ENCODE results near the gene LTBP3.
"Not testable (repeated sequence)": the region's sequence is repeated elsewhere in the genome, so short reads cannot be mapped to it uniquely, and the experiment has no call there.

Gene LTBP3

GRCh38 chr11:65521777-65522521 lies 36.2 kb downstream of the LTBP3 start:
- H3K4me1 ChIP-seq (ENCODE audit: control insufficient read depth, insufficient read depth, low read length); H3K4me3 ChIP-seq (ENCODE audit: low read length); H3K36me3 ChIP-seq (ENCODE audit: control insufficient read depth, insufficient read depth, low read length); DNase-seq (ENCODE audit: low read depth, low spot score); H3K9me3 ChIP-seq (ENCODE audit: control insufficient read depth, insufficient read depth, low read length); H3K27me3 ChIP-seq (ENCODE audit: control insufficient read depth, insufficient read depth, low read length); H3K27ac ChIP-seq (ENCODE audit: low read length): not testable (repeated sequence)
- WGBS (ENCODE audit: insufficient coverage, insufficient read length), result no CpG with 5 or more reads among the region's 20 CpGs

DNA sequence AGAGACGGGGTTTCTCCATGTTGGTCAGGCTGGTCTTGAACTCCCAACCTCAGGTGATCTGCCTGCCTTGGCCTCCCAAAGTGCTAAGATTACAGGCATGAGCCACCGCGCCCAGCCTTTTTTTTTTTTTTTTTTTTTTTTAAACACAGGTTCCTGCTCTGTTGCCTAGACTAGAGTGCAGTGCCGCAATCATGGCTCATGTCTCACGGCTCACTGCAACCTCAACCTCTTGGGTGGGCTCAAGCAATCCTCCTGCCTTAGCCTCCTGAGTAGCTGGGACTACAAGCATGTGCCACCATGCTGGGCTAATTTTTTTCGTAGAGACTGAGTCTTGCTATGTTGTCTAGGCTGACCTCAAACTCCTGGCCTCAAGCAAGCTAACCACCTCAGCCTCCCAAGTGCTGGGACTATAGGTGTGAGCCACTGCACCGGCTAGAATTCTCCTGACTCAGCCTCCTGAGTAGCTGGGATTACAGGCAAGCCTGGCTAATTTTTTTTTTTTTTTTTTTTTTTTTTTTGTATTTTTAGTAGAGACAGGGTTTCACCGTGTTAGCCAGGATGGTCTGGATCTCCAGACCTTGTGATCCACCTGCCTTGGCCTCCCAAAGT lies 39.1 kb downstream of the LTBP3 start:
- not testable (repeated sequence) for H3K9me3 ChIP-seq (ENCODE audit: control insufficient read depth, insufficient read depth, low read length); H3K36me3 ChIP-seq (ENCODE audit: control insufficient read depth, insufficient read depth, low read length); DNase-seq (ENCODE audit: low read depth, low spot score); H3K4me1 ChIP-seq (ENCODE audit: control insufficient read depth, insufficient read depth, low read length); H3K27ac ChIP-seq (ENCODE audit: low read length); H3K27me3 ChIP-seq (ENCODE audit: control insufficient read depth, insufficient read depth, low read length); H3K4me3 ChIP-seq (ENCODE audit: low read length)
- WGBS (ENCODE audit: insufficient coverage, insufficient read length), result no CpG with 5 or more reads among the region's 8 CpGs

DNA sequence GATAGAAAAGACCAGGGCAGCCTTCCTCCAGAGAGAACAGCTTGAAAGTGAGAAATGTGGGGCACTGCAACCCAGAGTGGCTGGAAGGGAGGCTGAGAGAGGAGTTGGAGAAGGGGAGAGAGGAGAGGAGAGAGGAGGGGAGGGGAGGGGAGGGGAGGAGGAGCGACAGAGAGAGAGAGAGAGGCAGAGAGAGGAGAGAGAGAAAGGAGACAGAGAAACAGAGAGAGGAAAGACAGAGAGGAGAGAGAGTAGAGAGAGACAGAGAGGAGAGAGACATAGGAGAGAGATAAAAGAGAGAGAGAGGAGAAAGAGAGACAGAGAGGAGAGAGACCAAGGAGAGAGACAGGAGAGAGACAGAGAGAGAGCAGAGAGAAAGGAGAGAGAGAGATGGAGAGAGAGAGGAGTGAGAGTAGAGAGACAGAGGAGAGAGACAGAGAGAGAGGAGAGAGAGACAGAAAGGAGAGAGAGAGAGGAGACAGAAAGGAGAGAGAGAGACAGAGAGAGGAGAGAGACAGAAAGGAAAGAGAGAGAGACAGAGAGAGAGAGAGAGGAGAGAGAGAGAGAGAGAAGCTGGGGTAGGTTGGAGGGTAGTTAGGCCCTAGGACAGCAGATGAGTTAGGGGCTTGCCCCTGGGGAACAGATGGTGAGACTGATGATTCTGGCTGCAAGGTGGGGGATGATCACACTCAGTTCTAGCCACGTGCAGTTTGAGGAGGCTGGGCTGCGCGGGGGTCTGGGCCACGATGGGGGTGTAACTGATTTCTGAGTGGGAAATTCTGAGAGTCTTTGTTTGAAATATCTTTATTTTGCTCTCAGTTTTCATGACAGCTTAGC lies 41.8 kb downstream of the LTBP3 start:
- WGBS (ENCODE audit: insufficient coverage, insufficient read length), result no CpG with 5 or more reads among the region's 5 CpGs

DNA sequence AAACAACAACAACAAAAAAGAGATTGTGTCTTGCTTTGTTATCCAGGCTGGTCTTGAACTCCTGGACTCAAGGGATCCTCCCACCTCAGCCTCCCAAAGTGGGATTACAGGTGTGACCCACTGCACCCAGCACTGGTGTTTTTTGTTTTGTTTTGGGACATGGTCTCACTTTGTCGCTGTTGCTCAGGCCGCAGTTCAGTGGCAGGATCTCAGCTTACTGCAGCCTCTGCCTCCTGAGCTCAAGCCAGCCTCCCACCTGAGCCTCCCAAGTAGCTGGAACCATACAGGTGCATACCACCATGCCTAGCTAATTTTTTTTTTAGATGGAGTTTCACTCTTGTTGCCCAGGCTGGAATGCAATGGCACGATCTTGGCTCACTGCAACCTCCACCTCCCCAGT lies 45.8 kb downstream of the LTBP3 start:
- no CpG with 5 or more reads among the region's 3 CpGs for WGBS (ENCODE audit: insufficient coverage, insufficient read length)
- not testable (repeated sequence) for H3K9me3 ChIP-seq (ENCODE audit: control insufficient read depth, insufficient read depth, low read length); H3K27ac ChIP-seq (ENCODE audit: low read length); H3K27me3 ChIP-seq (ENCODE audit: control insufficient read depth, insufficient read depth, low read length); H3K4me3 ChIP-seq (ENCODE audit: low read length); DNase-seq (ENCODE audit: low read depth, low spot score); H3K36me3 ChIP-seq (ENCODE audit: control insufficient read depth, insufficient read depth, low read length); H3K4me1 ChIP-seq (ENCODE audit: control insufficient read depth, insufficient read depth, low read length)

More for the DNA sequence above, 41.8 kb downstream of the LTBP3 start:
- no peak overlapping the region for H3K27ac ChIP-seq (ENCODE audit: low read length)
- H3K27me3 ChIP-seq (ENCODE audit: control insufficient read depth, insufficient read depth, low read length), result no peaks in the 10 kb centered on the region
- H3K36me3 ChIP-seq (ENCODE audit: control insufficient read depth, insufficient read depth, low read length), result no peaks in the 10 kb centered on the region
- H3K4me1 ChIP-seq (ENCODE audit: control insufficient read depth, insufficient read depth, low read length), result no peaks in the 10 kb centered on the region
- no peak overlapping the region for H3K4me3 ChIP-seq (ENCODE audit: low read length)
- no peak for DNase-seq (ENCODE audit: low read depth, low spot score)
- H3K9me3 ChIP-seq (ENCODE audit: control insufficient read depth, insufficient read depth, low read length), result no peaks in the 10 kb centered on the region

DNA sequence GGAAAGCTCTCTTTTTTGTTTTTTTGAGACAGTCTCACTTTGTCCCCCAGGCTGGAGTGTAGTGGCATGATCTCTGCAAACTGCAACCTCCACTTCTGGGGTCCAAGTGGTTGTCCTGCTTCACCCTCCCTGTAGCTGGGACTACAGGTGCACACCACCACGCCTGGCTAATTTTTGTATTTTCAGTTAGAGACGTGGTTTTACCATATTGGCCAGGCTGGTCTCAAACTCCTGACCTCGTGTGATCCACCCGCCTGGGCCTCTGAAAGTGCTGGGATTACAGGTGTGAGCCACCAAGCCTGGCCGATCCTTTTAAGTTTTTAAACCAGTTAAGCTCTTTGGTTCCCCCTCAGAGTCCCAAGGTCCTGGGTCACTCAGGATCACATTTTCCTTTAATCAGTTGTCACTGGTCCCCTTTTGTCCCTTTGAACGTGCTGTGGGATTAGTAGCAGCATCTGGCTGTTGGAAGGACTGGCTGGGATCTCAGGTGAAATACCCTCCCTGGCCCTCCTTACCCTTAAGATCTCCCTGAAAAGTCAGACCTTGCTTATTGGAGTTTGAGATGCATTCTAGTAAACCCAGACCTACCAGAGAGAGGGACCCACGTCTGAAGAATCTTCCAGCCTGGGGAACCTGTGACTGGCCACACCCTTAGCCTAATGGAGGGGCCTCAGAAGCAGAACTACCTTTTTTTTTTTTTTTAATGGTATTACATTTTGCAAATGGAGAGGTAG lies 51.2 kb downstream of the LTBP3 start:
- no CpG with 5 or more reads among the region's 7 CpGs for WGBS (ENCODE audit: insufficient coverage, insufficient read length)
- peaks cover 19% of the 10 kb centered on the region; the same call in 1 of the 2 replicates for H3K36me3 ChIP-seq (ENCODE audit: control insufficient read depth, insufficient read depth, low read length)
- H3K27ac ChIP-seq (ENCODE audit: low read length), result no peak overlapping the region
- no peak for DNase-seq (ENCODE audit: low read depth, low spot score)
- H3K4me1 ChIP-seq (ENCODE audit: control insufficient read depth, insufficient read depth, low read length), result no peaks in the 10 kb centered on the region
- no peaks in the 10 kb centered on the region for H3K27me3 ChIP-seq (ENCODE audit: control insufficient read depth, insufficient read depth, low read length)
- no peak overlapping the region for H3K4me3 ChIP-seq (ENCODE audit: low read length)
- no peaks in the 10 kb centered on the region for H3K9me3 ChIP-seq (ENCODE audit: control insufficient read depth, insufficient read depth, low read length)

DNA sequence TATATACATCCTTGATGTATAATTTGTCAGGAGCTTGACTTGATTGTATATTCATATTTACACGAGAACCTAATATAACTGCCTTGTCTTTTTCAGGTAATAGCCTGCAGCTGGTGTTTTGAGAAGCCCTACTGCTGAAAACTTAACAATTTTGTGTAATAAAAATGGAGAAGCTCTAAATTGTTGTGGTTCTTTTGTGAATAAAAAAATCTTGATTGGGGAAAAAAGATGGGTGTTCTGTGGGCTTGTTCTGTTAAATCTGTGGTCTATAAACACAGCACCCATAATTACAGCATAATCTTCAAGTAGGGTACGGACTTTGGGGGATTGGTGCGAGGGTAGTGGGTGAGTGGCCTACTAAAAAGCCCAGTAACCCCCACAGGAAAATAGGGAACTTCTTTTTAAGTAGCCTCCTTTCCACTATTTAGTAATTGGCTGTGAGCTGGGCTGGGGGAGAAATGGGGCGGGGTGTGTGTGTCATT lies 51.8 kb downstream of the LTBP3 start:
- no peak for DNase-seq (ENCODE audit: low read depth, low spot score)
- H3K4me1 ChIP-seq (ENCODE audit: control insufficient read depth, insufficient read depth, low read length), result no peaks in the 10 kb centered on the region
- no peaks in the 10 kb centered on the region for H3K27me3 ChIP-seq (ENCODE audit: control insufficient read depth, insufficient read depth, low read length)
- H3K4me3 ChIP-seq (ENCODE audit: low read length), result no peak overlapping the region
- H3K36me3 ChIP-seq (ENCODE audit: control insufficient read depth, insufficient read depth, low read length), result peaks cover 23% of the 10 kb centered on the region; the same call in 1 of the 2 replicates
- WGBS (ENCODE audit: insufficient coverage, insufficient read length), result no CpG with 5 or more reads among the region's 4 CpGs
- H3K9me3 ChIP-seq (ENCODE audit: control insufficient read depth, insufficient read depth, low read length), result no peaks in the 10 kb centered on the region
- H3K27ac ChIP-seq (ENCODE audit: low read length), result no peak overlapping the region

GRCh38 chr11:65505466-65506289 lies 52.5 kb downstream of the LTBP3 start:
- H3K4me3 ChIP-seq (ENCODE audit: low read length), result no peak overlapping the region
- WGBS (ENCODE audit: insufficient coverage, insufficient read length), result no CpG with 5 or more reads among the region's 12 CpGs

DNA sequence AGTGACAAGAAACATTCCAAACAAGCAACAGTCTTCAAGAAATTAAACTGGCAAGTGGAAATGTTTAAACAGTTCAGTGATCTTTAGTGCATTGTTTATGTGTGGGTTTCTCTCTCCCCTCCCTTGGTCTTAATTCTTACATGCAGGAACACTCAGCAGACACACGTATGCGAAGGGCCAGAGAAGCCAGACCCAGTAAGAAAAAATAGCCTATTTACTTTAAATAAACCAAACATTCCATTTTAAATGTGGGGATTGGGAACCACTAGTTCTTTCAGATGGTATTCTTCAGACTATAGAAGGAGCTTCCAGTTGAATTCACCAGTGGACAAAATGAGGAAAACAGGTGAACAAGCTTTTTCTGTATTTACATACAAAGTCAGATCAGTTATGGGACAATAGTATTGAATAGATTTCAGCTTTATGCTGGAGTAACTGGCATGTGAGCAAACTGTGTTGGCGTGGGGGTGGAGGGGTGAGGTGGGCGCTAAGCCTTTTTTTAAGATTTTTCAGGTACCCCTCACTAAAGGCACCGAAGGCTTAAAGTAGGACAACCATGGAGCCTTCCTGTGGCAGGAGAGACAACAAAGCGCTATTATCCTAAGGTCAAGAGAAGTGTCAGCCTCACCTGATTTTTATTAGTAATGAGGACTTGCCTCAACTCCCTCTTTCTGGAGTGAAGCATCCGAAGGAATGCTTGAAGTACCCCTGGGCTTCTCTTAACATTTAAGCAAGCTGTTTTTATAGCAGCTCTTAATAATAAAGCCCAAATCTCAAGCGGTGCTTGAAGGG lies 53.3 kb downstream of the LTBP3 start:
- no peaks in the 10 kb centered on the region for H3K9me3 ChIP-seq (ENCODE audit: control insufficient read depth, insufficient read depth, low read length)
- H3K27me3 ChIP-seq (ENCODE audit: control insufficient read depth, insufficient read depth, low read length), result no peaks in the 10 kb centered on the region
- no peak overlapping the region for H3K27ac ChIP-seq (ENCODE audit: low read length)
- DNase-seq (ENCODE audit: low read depth, low spot score), result no peak
- peaks cover 26% of the 10 kb centered on the region; the same call in 1 of the 2 replicates for H3K36me3 ChIP-seq (ENCODE audit: control insufficient read depth, insufficient read depth, low read length)
- H3K4me3 ChIP-seq (ENCODE audit: low read length), result no peak overlapping the region; the same call in 1 of the 2 replicates
- WGBS (ENCODE audit: insufficient coverage, insufficient read length), result no CpG with 5 or more reads among the region's 8 CpGs
- H3K4me1 ChIP-seq (ENCODE audit: control insufficient read depth, insufficient read depth, low read length), result no peaks in the 10 kb centered on the region

More at GRCh38 chr11:65505466-65506289, 52.5 kb downstream of the LTBP3 start:
- Histone ChIP-seq H3K27ac (ENCODE audit: low read length) (no peak overlapping the region), H3K9me3 (ENCODE audit: control insufficient read depth, insufficient read depth, low read length) (no peaks in the 10 kb centered on the region), H3K4me1 (ENCODE audit: control insufficient read depth, insufficient read depth, low read length) (no peaks in the 10 kb centered on the region), H3K27me3 (ENCODE audit: control insufficient read depth, insufficient read depth, low read length) (no peaks in the 10 kb centered on the region), H3K36me3 (ENCODE audit: control insufficient read depth, insufficient read depth, low read length) (peaks cover 26% of the 10 kb centered on the region; the same call in 1 of the 2 replicates)
- no peak for DNase-seq (ENCODE audit: low read depth, low spot score)

Measured in iPS DF 6.9 (cell line).